ENCODE results near the gene RAP1GAP2. TPM values are rescaled to one million over a fixed set of nuclear protein-coding genes. Genes with fewer than 3 reads are reported as not detected.

The RAP1GAP2 gene
- total and polyA plus RNA-seq, 7 donors: 0.25 to 2.0 (median 0.84) TPM

DNA sequence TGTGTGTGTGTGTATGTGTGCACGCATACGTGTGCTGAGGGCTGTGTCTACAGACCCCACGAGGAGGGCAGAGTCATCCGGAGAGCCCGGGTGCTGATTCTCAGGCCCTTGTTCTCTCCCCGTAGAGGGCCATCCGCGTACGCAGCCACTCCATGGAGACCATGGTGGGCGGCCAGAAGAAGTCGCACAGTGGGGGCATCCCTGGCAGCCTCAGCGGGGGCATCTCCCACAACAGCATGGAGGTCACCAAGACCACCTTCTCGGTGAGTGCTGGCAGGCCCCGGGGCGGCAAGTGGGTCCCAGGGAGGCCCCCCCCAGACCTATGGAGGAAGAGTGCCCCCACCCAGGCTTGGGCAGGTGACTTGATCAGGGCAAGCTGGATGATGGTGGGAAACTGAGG, 221.7 kb downstream of the RAP1GAP2 start:
- Histone ChIP-seq H3K4me3 (no peak overlapping the region), H3K9me3 (peaks cover 8% of the 10 kb centered on the region), H3K4me1 (no peaks in the 10 kb centered on the region), H3K36me3 (ENCODE audit: insufficient read depth in 1 of 2, low read depth in 1 of 2) (no peaks in the 10 kb centered on the region), H3K27ac (no peak overlapping the region), H3K27me3 (ENCODE audit: insufficient read depth in 3 of 3, low read length in 2 of 3) (no peaks in the 10 kb centered on the region)
- TF ChIP-seq, protein P1, sequence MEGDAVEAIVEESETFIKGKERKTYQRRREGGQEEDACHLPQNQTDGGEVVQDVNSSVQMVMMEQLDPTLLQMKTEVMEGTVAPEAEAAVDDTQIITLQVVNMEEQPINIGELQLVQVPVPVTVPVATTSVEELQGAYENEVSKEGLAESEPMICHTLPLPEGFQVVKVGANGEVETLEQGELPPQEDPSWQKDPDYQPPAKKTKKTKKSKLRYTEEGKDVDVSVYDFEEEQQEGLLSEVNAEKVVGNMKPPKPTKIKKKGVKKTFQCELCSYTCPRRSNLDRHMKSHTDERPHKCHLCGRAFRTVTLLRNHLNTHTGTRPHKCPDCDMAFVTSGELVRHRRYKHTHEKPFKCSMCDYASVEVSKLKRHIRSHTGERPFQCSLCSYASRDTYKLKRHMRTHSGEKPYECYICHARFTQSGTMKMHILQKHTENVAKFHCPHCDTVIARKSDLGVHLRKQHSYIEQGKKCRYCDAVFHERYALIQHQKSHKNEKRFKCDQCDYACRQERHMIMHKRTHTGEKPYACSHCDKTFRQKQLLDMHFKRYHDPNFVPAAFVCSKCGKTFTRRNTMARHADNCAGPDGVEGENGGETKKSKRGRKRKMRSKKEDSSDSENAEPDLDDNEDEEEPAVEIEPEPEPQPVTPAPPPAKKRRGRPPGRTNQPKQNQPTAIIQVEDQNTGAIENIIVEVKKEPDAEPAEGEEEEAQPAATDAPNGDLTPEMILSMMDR (IDR thresholded peaks at IDR 0.05): no peak
- DNase-seq (peak in 1 of 2 donors; percentile 41), ATAC-seq (no peak)
- WGBS, 3 donors: 90 to 92% (median 92%) methylated on average over 14 to 15 of the region's 15 CpGs
- intact Hi-C loops (cut with DNase I): no loop called here

DNA sequence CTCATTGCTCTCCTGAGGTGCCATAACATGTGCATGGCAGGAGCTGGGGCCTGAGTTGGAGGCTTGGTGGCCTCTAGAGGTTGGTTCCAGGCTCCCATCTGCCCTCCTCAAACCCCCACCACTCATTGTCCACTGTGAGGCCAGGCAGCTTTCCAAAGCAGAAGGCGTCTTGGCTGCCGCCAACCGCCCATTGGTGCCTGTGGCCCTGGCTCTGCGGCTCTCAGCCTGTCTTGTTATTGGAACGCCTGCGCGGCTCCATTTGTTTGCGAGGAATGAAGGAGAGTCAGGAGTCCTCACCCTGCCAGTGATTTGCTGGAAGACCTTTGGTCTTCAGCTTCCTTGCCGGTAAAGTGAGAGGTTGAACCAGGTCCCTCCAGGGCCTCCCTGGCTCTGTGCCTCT, 223.5 kb downstream of the RAP1GAP2 start:
- no peaks in the 10 kb centered on the region for H3K27me3 ChIP-seq (ENCODE audit: insufficient read depth in 3 of 3, low read length in 2 of 3)
- no peak overlapping the region for H3K4me3 ChIP-seq
- intact Hi-C loops (cut with DNase I): no loop called here
- no peak overlapping the region for H3K27ac ChIP-seq
- 75 to 87% (median 75%) methylated on average over 9 of the region's 9 CpGs for WGBS, 3 donors
- peak in 1 of 2 donors; percentile 11 for DNase-seq
- H3K4me1 ChIP-seq: no peaks in the 10 kb centered on the region
- H3K9me3 ChIP-seq: peaks cover 10% of the 10 kb centered on the region
- TF ChIP-seq, protein P1 (IDR thresholded peaks at IDR 0.05): no peak
- ATAC-seq: no peak
- no peaks in the 10 kb centered on the region for H3K36me3 ChIP-seq (ENCODE audit: insufficient read depth in 1 of 2, low read depth in 1 of 2)

DNA sequence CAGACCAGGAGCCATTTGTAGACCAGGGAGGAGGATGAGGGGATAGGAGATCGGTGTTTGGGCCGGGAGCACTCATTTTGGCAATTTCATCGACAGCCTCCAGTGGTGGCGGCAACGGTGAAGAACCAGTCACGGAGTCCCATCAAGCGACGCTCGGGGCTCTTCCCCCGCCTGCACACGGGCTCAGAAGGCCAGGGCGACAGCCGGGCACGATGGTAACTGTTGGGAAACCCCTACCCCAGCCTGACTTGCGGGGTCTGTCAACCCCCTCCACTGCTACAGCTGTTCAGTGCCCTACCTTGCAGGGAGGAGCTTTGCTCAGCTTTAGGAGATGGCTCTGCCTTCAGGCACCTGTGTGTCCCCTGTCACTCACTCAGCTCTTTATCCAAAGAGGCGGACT, 224.1 kb downstream of the RAP1GAP2 start:
- no peak overlapping the region for H3K27ac ChIP-seq
- ATAC-seq: no peak
- intact Hi-C loops (cut with DNase I): no loop called here
- peaks cover 10% of the 10 kb centered on the region for H3K9me3 ChIP-seq
- no peak overlapping the region for H3K4me3 ChIP-seq
- no peaks in the 10 kb centered on the region for H3K4me1 ChIP-seq
- 95 to 97% (median 96%) methylated on average over 16 of the region's 16 CpGs for WGBS, 3 donors
- H3K27me3 ChIP-seq (ENCODE audit: insufficient read depth in 3 of 3, low read length in 2 of 3): no peaks in the 10 kb centered on the region
- DNase-seq: peak in 1 of 2 donors; percentile 17
- H3K36me3 ChIP-seq (ENCODE audit: insufficient read depth in 1 of 2, low read depth in 1 of 2): no peaks in the 10 kb centered on the region
- TF ChIP-seq, protein P1 (IDR thresholded peaks at IDR 0.05): no peak

GRCh38 chr17:3022197-3022596, 226.0 kb downstream of the RAP1GAP2 start:
- Histone ChIP-seq H3K27ac (no peak overlapping the region), H3K9me3 (peaks cover 10% of the 10 kb centered on the region), H3K4me3 (no peak overlapping the region), H3K4me1 (no peaks in the 10 kb centered on the region), H3K36me3 (ENCODE audit: insufficient read depth in 1 of 2, low read depth in 1 of 2) (no peaks in the 10 kb centered on the region), H3K27me3 (ENCODE audit: insufficient read depth in 3 of 3, low read length in 2 of 3) (peaks cover 0 to 2% (median 0%) of the 10 kb centered on the region in 3 donors)
- ATAC-seq: no peak
- intact Hi-C loops (cut with DNase I): no loop called here
- 89 to 90% (median 89%) methylated on average over 4 of the region's 4 CpGs for WGBS, 3 donors
- TF ChIP-seq, protein P1 (IDR thresholded peaks at IDR 0.05): no peak
- no peak for DNase-seq

DNA sequence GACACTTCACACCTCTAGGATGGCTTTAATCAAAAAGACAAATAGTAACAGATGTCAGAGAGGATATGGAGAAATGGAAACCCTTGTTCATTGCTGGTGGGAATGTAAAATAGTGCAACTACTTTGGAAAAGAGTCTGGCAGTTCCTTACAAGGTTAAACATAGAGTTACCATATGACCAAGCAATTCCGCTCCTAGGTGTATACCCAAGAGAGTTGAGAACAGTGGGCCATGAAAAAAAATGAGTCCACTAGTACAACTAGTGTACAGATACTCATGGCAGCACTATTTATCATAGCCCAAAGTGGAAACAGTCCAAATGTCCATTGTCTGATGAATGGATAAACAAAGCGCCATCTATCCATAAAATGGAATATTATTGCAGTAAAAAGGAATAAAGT, 228.1 kb downstream of the RAP1GAP2 start:
- DNase-seq (no peak), ATAC-seq (no peak)
- Histone ChIP-seq H3K27ac (no peak overlapping the region), H3K27me3 (ENCODE audit: insufficient read depth in 3 of 3, low read length in 2 of 3) (peaks cover 0 to 2% (median 0%) of the 10 kb centered on the region in 3 donors), H3K4me3 (no peak overlapping the region), H3K36me3 (ENCODE audit: insufficient read depth in 1 of 2, low read depth in 1 of 2) (no peaks in the 10 kb centered on the region), H3K9me3 (peaks cover 10% of the 10 kb centered on the region), H3K4me1 (no peaks in the 10 kb centered on the region)
- TF ChIP-seq, protein P1 (IDR thresholded peaks at IDR 0.05): no peak
- intact Hi-C loops (cut with DNase I): no loop called here
- 97 to 100% (median 97%) methylated on average over 2 of the region's 2 CpGs for WGBS, 3 donors

Data from psoas muscle (tissue), 8 donors.